KOPT-K1 (cell line): ENCODE results near the gene GET3.
"Not testable (repeated sequence)": the region's sequence is repeated elsewhere in the genome, so short reads cannot be mapped to it uniquely, and the experiment has no call there.

Source experiments
- H3K27ac ChIP-seq: fragments of 200-600 bp; sonication (generic); 2 replicates; pipeline ENCODE4 v1.5.1; 2016; ENCODE audit warnings: antibody characterized with exemption, mild to moderate bottlenecking, low read depth, low read length; ENCODE audit not compliant: poor library complexity, severe bottlenecking
- H3K36me3 ChIP-seq: fragments of 200-600 bp; sonication (generic); 2 replicates; pipeline ENCODE4 v1.5.1; 2017; ENCODE audit warnings: antibody characterized with exemption, mild to moderate bottlenecking, low read length, moderate library complexity; ENCODE audit not compliant: insufficient read depth
- H3K9me3 ChIP-seq: fragments of 200-600 bp; sonication (generic); 2 replicates; pipeline ENCODE4 v1.5.1; 2017; ENCODE audit warnings: antibody characterized with exemption, low read length, mild to moderate bottlenecking; ENCODE audit not compliant: insufficient read depth, poor library complexity, severe bottlenecking

Gene GET3

DNA sequence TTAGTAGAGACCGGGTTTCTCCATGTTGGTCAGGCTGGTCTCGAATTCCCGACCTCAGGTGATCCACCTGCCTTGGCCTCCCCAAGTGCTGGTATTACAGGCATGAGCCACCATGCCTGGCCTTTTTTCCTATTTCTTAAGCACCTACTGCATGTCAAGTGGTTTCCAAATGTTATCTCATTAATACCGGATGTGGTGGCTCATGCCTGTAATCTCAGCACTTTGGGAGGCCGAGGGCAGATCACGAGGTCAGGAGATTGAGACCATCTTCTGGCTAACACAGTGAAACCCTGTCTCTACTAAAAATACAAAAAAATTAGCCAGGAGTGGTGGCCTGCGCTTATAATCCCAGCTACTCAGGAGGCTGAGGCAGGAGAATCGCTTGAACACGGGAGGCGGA is 11.7 kb upstream of the GET3 start:
- not testable (repeated sequence) for H3K27ac ChIP-seq, H3K9me3 ChIP-seq
- peaks cover 41% of the 10 kb centered on the region for H3K36me3 ChIP-seq

DNA sequence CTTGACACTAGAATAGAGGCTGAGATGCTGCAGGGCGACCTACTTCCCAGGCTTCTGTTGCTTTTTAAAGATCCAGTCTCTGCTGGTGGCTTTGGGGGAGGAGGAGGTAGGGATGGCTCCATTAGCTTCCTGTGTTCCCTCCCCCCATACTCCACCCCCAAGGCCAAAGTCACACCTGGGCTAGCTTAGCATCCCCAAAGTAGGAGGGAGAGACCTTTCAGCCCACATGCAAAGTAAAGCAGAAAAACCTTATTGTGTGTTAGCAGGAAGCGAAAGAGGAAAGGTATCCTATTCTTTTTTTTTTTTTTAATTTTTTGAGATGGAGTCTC is 10.3 kb upstream of the GET3 start:
- Histone ChIP-seq H3K27ac (no peak overlapping the region), H3K9me3 (no peaks in the 10 kb centered on the region), H3K36me3 (peaks cover 53% of the 10 kb centered on the region)

DNA sequence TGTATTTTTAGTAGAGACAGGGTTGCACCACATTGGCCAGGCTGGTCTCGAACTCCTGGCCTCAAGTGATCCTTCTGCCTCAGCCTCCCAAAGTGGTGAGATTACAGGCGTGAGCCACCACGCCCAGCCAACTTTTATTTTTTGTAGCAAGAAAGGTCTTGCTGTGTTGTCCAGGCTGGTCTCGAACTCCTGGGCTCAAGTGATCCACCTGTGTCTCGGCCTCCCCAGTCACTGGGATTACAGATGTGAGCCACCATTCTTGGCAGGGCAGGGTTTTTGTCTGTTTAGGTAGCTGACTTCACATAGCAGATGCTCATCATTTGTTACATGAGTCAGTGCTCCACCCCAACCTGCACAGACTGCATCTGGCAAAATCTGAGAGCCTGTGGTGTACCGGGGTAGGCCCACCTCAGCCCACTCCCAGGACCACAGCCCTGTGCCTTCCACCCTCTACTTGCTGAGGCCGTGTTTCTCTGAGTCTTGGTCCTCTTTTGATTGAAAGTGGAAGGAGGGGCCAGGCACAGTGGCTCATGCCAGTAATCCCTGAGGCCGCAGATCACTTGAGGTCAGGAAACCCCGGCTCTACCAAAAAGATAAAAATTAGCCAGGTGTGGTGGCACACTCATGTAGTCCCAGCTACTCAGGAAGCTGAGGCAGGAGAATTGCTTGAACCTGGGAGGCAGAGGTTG is 9.4 kb upstream of the GET3 start:
- Histone ChIP-seq H3K27ac (no peak overlapping the region), H3K9me3 (no peaks in the 10 kb centered on the region), H3K36me3 (peaks cover 59% of the 10 kb centered on the region)

DNA sequence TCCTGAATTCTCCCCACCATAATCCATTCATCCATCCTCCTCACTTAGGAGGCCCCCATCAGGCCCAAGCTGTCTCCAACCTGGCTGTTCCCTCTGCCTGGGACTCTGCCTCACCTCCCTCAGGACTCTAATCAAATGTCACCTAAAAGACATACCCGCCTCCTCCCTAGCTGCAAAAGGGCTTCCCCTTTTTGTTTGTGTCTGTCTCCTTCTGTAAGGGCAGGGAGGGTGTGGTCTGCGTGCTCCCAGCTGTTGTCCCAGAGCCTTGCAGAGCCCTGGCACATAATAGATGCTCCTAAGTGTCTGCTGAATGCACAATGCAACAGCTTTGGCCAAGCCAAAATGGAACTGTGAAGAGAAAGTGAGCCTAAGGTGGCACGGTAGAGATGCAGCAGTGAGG is 7.2 kb upstream of the GET3 start:
- Histone ChIP-seq H3K9me3 (no peaks in the 10 kb centered on the region), H3K27ac (no peak overlapping the region), H3K36me3 (peaks cover 59% of the 10 kb centered on the region)

DNA sequence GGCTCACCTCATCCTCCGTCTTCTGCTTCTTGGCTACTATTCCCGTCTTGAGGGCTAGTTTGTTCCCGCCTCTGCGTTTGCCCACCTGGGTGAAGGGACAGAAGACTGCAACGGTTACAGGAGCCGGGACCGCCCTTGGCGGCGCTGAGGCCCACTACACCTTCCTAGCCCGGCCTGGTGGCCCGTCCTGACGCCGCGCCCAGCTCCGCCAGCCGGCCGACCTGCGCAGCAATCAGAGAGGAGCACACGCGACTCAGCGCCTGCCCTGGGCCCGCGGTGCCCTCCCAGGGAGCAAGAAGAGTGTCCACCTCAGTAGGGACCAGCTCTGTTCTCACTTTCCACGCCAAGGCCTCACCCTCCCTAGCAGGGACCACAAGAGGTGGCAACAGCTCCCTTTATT is 6.0 kb upstream of the GET3 start:
- peaks cover 59% of the 10 kb centered on the region for H3K36me3 ChIP-seq

DNA sequence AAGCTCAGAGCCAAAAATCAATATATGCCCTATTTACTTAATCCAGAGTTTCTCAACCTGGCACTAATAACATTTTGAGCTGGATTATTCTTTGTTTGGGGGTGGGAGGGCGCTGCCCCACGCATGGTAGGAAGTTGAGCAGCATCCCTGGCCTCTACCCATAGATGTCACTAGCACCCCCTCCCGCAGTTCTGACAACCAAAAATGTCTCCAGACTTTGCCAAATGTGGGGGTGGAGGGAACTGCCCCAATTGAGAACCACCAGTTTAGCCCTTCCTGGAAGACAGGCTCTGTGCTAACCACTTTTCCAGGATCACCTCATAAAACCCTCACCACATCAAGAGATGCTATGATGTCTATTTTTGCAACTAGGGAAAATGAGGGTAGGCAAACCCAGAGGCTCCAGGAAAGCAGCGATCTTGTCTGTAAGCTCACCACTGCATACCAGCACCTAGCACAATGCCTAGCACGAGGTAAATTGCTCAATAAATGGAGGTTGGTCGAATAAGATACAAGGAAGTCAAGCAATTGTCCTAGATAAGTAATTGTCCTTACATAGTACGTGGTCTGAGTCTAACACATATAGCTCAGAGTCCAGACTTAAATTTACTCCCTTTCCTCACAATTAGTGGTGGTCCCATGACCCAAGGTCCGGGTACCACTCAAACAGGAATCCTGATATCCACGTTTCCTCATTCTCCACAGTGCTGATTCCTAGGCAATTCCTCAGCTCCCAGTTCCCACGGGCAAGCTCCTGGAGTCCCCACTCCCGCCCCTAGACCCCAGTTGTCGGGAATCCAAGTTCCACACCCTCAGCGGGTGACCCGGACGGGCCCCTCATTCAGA is 3.7 kb upstream of the GET3 start:
- Histone ChIP-seq H3K36me3 (peaks cover 43% of the 10 kb centered on the region), H3K9me3 (no peaks in the 10 kb centered on the region), H3K27ac (peak overlapping the region; percentile 98)

More for the DNA sequence above, 6.0 kb upstream of the GET3 start:
- Histone ChIP-seq H3K9me3 (no peaks in the 10 kb centered on the region), H3K27ac (no peak overlapping the region)

DNA sequence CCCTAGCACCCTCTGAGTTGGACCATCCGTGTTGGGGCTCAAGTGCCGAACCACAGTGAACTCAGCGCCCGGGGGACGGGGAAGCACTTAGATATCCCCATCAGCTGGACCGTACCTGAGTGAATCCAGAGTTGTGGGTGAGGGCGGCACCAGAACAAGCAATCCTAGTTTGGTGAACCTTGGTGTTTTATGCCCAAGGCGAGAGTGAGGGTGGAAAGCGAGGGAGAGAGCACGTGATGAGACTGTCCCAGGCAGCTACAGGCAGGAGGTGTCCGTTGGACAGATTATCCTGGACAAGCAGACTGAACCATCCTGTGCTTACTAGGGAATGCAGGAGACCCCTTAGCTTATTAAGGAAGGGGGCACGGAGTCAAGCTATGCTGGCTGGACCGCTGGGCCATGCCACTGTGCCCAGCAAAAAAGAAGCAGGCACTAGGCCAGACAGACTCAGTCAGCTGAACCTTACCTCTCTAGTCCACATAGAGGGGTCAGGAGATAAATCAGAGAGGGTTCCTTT is 596 bp downstream of the GET3 start:
- H3K9me3 ChIP-seq, result no peaks in the 10 kb centered on the region

DNA sequence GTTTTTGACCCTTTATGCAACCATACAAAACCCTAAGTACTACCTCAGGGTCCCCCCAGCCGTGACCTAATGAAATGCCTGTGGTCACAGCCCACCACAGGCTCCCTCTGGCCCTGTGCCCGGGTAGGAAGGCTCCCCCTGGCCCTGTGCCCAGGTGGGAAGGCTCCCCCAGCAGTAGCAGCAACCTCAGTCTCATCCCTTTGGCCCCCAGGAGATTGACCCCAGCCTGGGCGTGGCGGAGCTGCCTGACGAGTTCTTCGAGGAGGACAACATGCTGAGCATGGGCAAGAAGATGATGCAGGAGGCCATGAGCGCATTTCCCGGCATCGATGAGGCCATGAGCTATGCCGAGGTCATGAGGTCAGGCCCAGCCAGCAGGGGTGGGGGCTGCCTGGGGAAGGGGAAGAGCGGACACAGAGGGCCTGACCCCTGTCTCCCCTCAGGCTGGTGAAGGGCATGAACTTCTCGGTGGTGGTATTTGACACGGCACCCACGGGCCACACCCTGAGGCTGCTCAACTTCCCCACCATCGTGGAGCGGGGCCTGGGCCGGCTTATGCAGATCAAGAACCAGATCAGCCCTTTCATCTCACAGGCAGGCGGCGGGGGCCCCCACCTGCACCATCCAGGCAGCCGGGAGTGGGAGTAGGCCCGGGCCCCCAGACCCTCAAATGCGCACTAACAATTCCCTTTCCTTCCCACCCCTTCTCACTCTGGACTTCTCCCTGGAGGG is 8.0 kb downstream of the GET3 start:
- H3K9me3 ChIP-seq, result no peaks in the 10 kb centered on the region
- no peak overlapping the region for H3K27ac ChIP-seq
- peaks cover 47% of the 10 kb centered on the region for H3K36me3 ChIP-seq

More for the DNA sequence above, 596 bp downstream of the GET3 start:
- Histone ChIP-seq H3K36me3 (peaks cover 23% of the 10 kb centered on the region; the same call in 1 of the 2 replicates), H3K27ac (peak overlapping the region; percentile 74)

DNA sequence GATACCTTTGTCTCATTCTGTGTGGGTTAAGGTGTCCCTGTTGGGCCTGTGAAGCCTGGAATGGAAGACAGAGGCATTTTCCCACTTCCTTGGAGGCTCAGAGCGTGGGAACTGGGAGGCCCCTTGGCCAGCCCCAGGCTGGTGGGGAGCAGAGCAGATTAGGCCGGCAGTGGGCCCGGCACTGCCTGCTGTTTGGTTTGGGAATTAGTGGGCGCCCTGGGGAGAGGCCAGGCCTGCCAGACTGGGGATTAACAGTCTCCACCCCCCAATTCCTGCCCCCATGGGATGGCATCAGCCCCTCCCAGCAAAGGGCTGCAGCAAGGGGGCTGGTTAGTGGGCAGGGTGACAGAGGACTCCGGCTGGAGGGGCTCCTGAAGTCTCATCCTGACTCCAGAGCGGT is 11.2 kb downstream of the GET3 start:
- Histone ChIP-seq H3K36me3 (peaks cover 40% of the 10 kb centered on the region), H3K27ac (no peak overlapping the region), H3K9me3 (no peaks in the 10 kb centered on the region)

DNA sequence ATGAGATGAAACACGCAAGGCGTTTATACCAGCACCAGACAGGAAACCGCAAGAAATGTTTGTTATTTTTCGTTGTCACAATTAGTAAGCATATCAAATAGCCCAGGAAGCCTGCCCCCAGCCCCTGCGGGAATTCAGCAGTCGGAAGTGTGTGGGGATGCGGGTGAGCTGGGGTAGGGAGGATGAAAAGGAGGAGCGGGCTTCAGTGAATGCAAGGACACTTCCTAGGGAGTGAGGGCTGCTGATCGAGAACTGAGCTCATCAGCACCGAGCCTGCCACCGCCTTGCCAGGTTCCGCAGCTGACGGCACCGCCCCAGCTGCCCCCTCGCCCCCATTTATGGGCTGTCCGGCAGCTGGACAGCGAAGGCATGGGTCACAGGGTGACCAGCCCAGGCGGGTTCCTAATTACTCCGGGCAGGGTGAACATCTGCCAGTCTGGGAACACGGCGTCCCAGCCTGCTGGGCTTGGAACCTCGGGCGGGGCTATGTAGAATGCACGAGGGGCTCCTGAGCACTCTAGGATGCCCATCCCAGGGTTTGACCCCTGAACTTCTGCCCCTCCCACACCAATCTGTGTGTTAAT is 12.7 kb downstream of the GET3 start:
- Histone ChIP-seq H3K36me3 (peaks cover 31% of the 10 kb centered on the region), H3K27ac (no peak overlapping the region), H3K9me3 (no peaks in the 10 kb centered on the region)

DNA sequence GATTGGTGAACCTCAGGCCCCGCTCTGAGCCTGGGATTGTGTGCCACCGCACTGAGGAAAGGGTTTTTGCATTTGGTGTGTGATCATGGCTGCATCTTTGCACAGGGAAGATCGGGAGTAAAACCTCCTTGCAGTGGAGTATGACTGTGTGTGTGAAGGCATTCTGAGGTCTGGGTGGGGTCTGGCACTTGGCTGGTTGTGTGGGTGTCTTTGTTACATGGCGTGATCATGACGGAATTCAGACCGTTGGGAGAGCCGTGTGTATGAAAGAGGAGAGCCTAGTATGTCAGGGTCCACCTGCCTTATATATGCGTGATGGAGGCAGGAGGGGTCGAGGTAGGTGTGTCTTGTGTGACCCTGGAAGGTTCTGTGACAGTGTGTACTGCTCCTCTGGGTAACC is 13.6 kb downstream of the GET3 start:
- Histone ChIP-seq H3K36me3 (peaks cover 22% of the 10 kb centered on the region), H3K27ac (no peak overlapping the region), H3K9me3 (no peaks in the 10 kb centered on the region)

DNA sequence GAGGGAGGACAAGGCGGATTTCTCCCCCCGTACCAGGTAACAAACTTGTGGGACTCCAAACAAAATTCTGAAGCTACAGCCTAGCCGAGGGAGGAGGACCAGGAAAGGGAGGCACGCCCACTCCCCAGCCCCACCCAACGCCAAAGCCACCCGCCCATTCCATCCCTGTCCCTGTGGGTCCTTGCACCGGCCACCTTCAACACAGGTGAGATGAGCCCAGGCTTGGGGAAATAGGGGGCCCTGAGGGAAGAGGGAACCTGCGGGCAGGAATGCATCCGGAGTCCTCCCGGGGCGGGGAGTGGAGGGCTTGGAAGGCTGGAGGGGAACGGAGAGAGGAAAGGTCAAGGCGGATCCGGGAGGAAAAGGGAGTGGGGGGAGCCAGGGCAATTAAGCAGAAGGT is 14.3 kb downstream of the GET3 start, which contains the start of gene BEST2:
TSS of gene BEST2 (plus strand) at position 157 of the 400 bp plus-strand sequence. CDS start 802 bp downstream, outside the sequence.
- no peak within 1 kb of the TSS for H3K27ac ChIP-seq
- no peaks in the 10 kb centered on the region for H3K9me3 ChIP-seq

DNA sequence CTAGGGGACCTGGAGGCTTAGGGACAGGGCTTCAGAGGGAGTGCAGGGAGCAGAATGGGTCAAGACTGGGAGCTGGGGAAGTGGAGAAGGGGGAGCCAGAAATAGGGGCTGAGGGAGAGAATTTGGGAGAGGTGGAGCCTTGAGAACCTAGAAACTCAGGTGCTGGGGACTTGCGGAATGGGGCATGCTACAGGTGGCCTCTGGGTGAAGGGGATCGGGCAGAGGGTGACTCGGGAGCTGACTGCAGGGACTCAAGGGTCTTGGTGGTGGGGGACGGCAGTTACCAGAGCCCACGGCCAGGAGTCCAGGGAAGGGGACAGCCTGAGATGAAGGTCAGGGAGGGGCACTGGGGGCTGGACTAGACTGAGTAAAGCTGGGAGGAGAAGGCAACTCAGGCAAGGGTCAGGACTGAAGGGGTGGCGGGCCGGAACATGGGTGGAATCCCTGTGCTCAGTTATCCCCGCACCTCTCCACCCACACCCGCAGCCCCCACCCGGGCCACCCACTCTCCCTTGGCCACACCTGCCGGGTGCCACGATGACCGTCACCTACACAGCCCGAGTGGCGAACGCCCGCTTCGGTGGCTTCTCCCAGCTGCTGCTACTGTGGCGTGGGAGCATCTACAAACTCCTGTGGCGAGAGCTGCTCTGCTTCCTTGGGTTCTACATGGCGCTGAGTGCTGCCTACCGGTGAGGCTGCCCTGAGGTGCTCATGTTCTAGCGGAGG is 14.9 kb downstream of the GET3 start:
- H3K27ac ChIP-seq, result no peak overlapping the region
- peaks cover 11% of the 10 kb centered on the region for H3K36me3 ChIP-seq
- no peaks in the 10 kb centered on the region for H3K9me3 ChIP-seq

More for the DNA sequence above, 14.3 kb downstream of the GET3 start, which contains the start of gene BEST2:
- peaks cover 15% of the 10 kb centered on the region for H3K36me3 ChIP-seq

DNA sequence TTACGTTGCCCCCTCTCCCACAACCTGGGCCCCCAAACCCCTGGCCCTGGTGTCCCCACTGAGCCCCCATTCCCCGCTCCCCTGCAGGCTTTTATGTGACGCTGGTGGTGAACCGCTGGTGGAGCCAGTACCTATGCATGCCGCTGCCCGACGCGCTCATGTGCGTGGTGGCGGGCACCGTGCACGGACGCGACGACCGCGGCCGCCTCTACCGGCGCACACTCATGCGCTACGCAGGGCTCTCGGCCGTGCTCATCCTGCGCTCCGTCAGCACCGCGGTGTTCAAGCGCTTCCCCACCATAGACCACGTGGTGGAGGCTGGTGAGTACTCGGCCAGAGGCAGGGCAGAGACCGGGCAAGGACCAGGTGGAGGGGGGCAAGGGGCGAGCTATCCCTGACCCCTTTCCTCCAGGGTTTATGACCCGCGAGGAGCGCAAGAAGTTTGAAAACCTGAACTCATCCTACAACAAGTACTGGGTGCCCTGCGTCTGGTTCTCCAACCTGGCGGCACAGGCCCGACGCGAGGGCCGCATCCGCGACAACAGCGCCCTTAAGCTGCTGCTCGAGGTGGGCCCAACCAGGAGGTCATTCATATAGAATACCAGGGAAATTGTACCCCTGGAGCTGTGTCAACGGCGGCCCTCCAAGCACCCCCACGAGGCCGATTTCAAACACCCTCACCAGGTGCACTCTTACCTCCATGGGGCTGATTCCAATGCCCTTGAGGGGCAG is 17.3 kb downstream of the GET3 start:
- Histone ChIP-seq H3K9me3 (no peaks in the 10 kb centered on the region), H3K27ac (no peak overlapping the region), H3K36me3 (no peaks in the 10 kb centered on the region)
